DND-41 (cell line): ENCODE data around the gene INHBC.

Source experiments
- CTCF ChIP-seq: IDR thresholded peaks from 2 replicates; pipeline ENCODE4 v1.5.1; 2012; ENCODE audit warnings: borderline replicate concordance, low read length, moderate library complexity, mild to moderate bottlenecking; ENCODE audit not compliant: poor library complexity, severe bottlenecking; ENCODE audit errors: extremely low read depth
- EZH2 ChIP-seq: IDR thresholded peaks from 3 replicates; pipeline ENCODE4 v1.6.1; 2012; ENCODE audit warnings: borderline replicate concordance, low read depth, mild to moderate bottlenecking, moderate library complexity, low read length, inconsistent platforms; ENCODE audit not compliant: severe bottlenecking

GRCh38 chr12:57476162-57476992 is 41.8 kb downstream of the INHBC start:
- peak; percentile 36 for TF ChIP-seq CTCF
- no peak for TF ChIP-seq EZH2
